Fibroblast of skin of right biceps (primary cell): ENCODE results near the gene GOLGB1.
"Not testable (repeated sequence)": the region's sequence is repeated elsewhere in the genome, so short reads cannot be mapped to it uniquely, and the experiment has no call there.

Experiments used
- DNase-seq: peaks from one replicate; pipeline ENCODE4 v3.0.0-alpha.2; 2013

Gene GOLGB1

GRCh38 chr3:121739902-121740301 lies 9.6 kb downstream of the GOLGB1 start:
- DNase-seq, result no peak

- DNase-seq, result no peak
These were observed 11.9 kb downstream of the GOLGB1 start for GRCh38 chr3:121737644-121738043.

- peak; percentile 33 for DNase-seq
These were observed 13.4 kb downstream of the GOLGB1 start for GRCh38 chr3:121736112-121736511.

- DNase-seq, result peak; percentile 47
These were observed 14.4 kb downstream of the GOLGB1 start for GRCh38 chr3:121735047-121735696.

- DNase-seq, result no peak
These were observed 18.4 kb downstream of the GOLGB1 start for GRCh38 chr3:121730940-121731687.

GRCh38 chr3:121724130-121724529 lies 25.4 kb downstream of the GOLGB1 start:
- DNase-seq, result no peak

- no peak for DNase-seq
These were observed 26.1 kb downstream of the GOLGB1 start for GRCh38 chr3:121723485-121723884.

- DNase-seq, result no peak
These were observed 27.1 kb downstream of the GOLGB1 start for GRCh38 chr3:121722411-121722810.

- no peak for DNase-seq
These were observed 29.4 kb downstream of the GOLGB1 start for GRCh38 chr3:121720163-121720562.

- no peak for DNase-seq
These were observed 30.1 kb downstream of the GOLGB1 start for GRCh38 chr3:121719423-121719822.

GRCh38 chr3:121718205-121718846 lies 31.2 kb downstream of the GOLGB1 start:
- no peak for DNase-seq

GRCh38 chr3:121710347-121710746 lies 39.2 kb downstream of the GOLGB1 start:
- no peak for DNase-seq

- DNase-seq, result no peak
These were observed 41.8 kb downstream of the GOLGB1 start for GRCh38 chr3:121707531-121708273.

- no peak for DNase-seq
These were observed 44.0 kb downstream of the GOLGB1 start for GRCh38 chr3:121705541-121705940.

GRCh38 chr3:121703973-121704372 lies 45.6 kb downstream of the GOLGB1 start:
- no peak for DNase-seq

GRCh38 chr3:121698901-121699300 lies 50.6 kb downstream of the GOLGB1 start:
- no peak for DNase-seq

- DNase-seq, result no peak
These were observed 51.1 kb downstream of the GOLGB1 start for GRCh38 chr3:121698476-121698875.

- no peak for DNase-seq
These were observed 53.4 kb downstream of the GOLGB1 start for GRCh38 chr3:121696186-121696585.

- no peak for DNase-seq
These were observed 57.4 kb downstream of the GOLGB1 start for GRCh38 chr3:121692010-121692699.

GRCh38 chr3:121690777-121691405 lies 58.6 kb downstream of the GOLGB1 start:
- DNase-seq, result no peak

- DNase-seq, result not testable (repeated sequence)
These were observed 60.8 kb downstream of the GOLGB1 start for GRCh38 chr3:121688747-121689146.

GRCh38 chr3:121681792-121682191 lies 67.7 kb downstream of the GOLGB1 start:
- no peak for DNase-seq
